ENCODE results near the gene AOPEP. TPM values are rescaled to one million over a fixed set of nuclear protein-coding genes. Genes with fewer than 3 reads are reported as not detected.

AOPEP gene
- total and polyA plus RNA-seq, 2 of the 13 experiments (the other 11 are each of a cell fraction or from before 2014, with no cell fraction given): 22.2 to 41.6 TPM

DNA sequence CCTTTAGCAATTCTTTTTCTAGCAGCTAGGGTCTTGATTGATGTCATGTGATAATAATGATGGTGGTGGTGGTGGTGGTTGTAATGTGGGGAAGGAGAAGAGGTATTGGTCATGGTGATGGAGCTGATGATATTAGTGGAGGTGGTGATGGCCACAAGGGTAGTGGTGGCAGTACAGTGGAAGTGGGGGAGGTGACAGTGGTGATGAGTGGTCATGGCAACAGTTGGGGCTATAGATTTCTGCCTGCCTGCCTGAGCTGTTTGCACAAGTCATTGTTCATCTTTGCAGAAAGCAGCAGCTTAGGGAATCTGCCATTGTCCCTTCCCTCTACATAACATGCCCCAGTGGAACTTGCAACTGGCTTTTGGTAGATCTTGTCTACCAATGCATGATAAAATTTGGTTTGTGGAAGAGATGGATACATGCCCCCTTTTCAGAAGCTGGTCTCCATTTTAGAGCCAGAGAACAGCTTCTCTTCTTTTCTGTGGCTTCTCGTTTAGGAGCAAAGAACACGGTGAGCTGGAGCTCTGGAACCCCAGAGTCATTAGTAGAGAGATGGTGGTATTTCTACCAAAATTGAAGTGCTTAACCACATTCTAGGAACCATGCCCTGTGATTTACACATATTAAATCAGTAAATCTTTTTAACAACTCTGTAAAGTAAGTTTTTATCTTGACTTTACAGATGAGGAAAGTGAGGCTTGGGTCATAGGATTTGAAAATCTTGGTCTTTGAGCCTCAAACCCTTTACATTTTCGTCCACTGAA is 100.3 kb downstream of the AOPEP start (continued):
- TF ChIP-seq, protein P1, sequence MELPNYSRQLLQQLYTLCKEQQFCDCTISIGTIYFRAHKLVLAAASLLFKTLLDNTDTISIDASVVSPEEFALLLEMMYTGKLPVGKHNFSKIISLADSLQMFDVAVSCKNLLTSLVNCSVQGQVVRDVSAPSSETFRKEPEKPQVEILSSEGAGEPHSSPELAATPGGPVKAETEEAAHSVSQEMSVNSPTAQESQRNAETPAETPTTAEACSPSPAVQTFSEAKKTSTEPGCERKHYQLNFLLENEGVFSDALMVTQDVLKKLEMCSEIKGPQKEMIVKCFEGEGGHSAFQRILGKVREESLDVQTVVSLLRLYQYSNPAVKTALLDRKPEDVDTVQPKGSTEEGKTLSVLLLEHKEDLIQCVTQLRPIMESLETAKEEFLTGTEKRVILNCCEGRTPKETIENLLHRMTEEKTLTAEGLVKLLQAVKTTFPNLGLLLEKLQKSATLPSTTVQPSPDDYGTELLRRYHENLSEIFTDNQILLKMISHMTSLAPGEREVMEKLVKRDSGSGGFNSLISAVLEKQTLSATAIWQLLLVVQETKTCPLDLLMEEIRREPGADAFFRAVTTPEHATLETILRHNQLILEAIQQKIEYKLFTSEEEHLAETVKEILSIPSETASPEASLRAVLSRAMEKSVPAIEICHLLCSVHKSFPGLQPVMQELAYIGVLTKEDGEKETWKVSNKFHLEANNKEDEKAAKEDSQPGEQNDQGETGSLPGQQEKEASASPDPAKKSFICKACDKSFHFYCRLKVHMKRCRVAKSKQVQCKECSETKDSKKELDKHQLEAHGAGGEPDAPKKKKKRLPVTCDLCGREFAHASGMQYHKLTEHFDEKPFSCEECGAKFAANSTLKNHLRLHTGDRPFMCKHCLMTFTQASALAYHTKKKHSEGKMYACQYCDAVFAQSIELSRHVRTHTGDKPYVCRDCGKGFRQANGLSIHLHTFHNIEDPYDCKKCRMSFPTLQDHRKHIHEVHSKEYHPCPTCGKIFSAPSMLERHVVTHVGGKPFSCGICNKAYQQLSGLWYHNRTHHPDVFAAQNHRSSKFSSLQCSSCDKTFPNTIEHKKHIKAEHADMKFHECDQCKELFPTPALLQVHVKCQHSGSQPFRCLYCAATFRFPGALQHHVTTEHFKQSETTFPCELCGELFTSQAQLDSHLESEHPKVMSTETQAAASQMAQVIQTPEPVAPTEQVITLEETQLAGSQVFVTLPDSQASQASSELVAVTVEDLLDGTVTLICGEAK (IDR thresholded peaks at IDR 0.05): 0 out of 2 replicates have a peak, but pooled peaks have one; percentile 20
- TF ChIP-seq, protein P1 (CRISPR knock-in tag; IDR thresholded peaks at IDR 0.05): no peak
- TF ChIP-seq ZNF367 (CRISPR knock-in tag; IDR thresholded peaks at IDR 0.05; ENCODE audit: borderline replicate concordance) (no peak), AKAP8 (CRISPR knock-in tag; IDR thresholded peaks at IDR 0.05) (peak; percentile 36; the same call in 1 of the 2 replicates), KDM1A (CRISPR knock-in tag; IDR thresholded peaks at IDR 0.05) (peak; percentile 36; the same call in 1 of the 2 replicates), ZMYM4 (CRISPR knock-in tag; IDR thresholded peaks at IDR 0.05) (peak; percentile 76), ZNF546 (CRISPR knock-in tag; conservative IDR thresholded peaks at IDR 0.05) (no peak), CBX5 (CRISPR knock-in tag; IDR thresholded peaks at IDR 0.05; ENCODE audit: borderline replicate concordance) (no peak), POGZ (CRISPR knock-in tag; IDR thresholded peaks at IDR 0.05) (peak; percentile 18; the same call in 1 of the 2 replicates)
- TF ChIP-seq, protein P2, sequence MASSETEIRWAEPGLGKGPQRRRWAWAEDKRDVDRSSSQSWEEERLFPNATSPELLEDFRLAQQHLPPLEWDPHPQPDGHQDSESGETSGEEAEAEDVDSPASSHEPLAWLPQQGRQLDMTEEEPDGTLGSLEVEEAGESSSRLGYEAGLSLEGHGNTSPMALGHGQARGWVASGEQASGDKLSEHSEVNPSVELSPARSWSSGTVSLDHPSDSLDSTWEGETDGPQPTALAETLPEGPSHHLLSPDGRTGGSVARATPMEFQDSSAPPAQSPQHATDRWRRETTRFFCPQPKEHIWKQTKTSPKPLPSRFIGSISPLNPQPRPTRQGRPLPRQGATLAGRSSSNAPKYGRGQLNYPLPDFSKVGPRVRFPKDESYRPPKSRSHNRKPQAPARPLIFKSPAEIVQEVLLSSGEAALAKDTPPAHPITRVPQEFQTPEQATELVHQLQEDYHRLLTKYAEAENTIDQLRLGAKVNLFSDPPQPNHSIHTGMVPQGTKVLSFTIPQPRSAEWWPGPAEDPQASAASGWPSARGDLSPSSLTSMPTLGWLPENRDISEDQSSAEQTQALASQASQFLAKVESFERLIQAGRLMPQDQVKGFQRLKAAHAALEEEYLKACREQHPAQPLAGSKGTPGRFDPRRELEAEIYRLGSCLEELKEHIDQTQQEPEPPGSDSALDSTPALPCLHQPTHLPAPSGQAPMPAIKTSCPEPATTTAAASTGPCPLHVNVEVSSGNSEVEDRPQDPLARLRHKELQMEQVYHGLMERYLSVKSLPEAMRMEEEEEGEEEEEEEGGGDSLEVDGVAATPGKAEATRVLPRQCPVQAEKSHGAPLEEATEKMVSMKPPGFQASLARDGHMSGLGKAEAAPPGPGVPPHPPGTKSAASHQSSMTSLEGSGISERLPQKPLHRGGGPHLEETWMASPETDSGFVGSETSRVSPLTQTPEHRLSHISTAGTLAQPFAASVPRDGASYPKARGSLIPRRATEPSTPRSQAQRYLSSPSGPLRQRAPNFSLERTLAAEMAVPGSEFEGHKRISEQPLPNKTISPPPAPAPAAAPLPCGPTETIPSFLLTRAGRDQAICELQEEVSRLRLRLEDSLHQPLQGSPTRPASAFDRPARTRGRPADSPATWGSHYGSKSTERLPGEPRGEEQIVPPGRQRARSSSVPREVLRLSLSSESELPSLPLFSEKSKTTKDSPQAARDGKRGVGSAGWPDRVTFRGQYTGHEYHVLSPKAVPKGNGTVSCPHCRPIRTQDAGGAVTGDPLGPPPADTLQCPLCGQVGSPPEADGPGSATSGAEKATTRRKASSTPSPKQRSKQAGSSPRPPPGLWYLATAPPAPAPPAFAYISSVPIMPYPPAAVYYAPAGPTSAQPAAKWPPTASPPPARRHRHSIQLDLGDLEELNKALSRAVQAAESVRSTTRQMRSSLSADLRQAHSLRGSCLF (CRISPR knock-in tag; IDR thresholded peaks at IDR 0.05; ENCODE audit: borderline replicate concordance): no peak
- TF ChIP-seq, protein P3, sequence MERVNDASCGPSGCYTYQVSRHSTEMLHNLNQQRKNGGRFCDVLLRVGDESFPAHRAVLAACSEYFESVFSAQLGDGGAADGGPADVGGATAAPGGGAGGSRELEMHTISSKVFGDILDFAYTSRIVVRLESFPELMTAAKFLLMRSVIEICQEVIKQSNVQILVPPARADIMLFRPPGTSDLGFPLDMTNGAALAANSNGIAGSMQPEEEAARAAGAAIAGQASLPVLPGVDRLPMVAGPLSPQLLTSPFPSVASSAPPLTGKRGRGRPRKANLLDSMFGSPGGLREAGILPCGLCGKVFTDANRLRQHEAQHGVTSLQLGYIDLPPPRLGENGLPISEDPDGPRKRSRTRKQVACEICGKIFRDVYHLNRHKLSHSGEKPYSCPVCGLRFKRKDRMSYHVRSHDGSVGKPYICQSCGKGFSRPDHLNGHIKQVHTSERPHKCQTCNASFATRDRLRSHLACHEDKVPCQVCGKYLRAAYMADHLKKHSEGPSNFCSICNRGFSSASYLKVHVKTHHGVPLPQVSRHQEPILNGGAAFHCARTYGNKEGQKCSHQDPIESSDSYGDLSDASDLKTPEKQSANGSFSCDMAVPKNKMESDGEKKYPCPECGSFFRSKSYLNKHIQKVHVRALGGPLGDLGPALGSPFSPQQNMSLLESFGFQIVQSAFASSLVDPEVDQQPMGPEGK (CRISPR knock-in tag; IDR thresholded peaks at IDR 0.05): peak; percentile 42; the same call in 1 of the 2 replicates
